ENCODE results near the gene FMN2. TPM values are rescaled to one million over a fixed set of nuclear protein-coding genes. Genes with fewer than 3 reads are reported as not detected.

Gene FMN2
- total RNA-seq, 1 experiment from 2014 or later: not detected

GRCh38 chr1:240098534-240098933 lies 6.9 kb downstream of the FMN2 start:
- DNase-seq: no peak
- Histone ChIP-seq H3K36me3 (ENCODE audit: control insufficient read depth, insufficient read depth, low read length) (no peaks in the 10 kb centered on the region), H3K4me3 (ENCODE audit: low read depth, low read length) (no peak overlapping the region), H3K27me3 (replicated peaks; ENCODE audit: control insufficient read depth, insufficient read depth, low read length) (no peaks in the 10 kb centered on the region), H3K4me1 (no peaks in the 10 kb centered on the region), H3K9me3 (no peaks in the 10 kb centered on the region)
- H3K4me3 Mint-ChIP-seq (ENCODE audit: unreplicated experiment): no peak overlapping the region
- peaks cover 15% of the 10 kb centered on the region for H3K27me3 Mint-ChIP-seq (ENCODE audit: insufficient read depth, unreplicated experiment)
- no peak for TF ChIP-seq CTCF (IDR thresholded peaks at IDR 0.05; ENCODE audit: insufficient read depth in 1 of 2, low read depth in 1 of 2, low read length in 1 of 2, severe bottlenecking in 1 of 2, unreplicated experiment in 1 of 2)
- no TSS peak for BruUV-seq (replicated peaks)
- intact Hi-C loops (cut with micrococcal nuclease; ENCODE audit: unreplicated experiment): no loop called here
- no peaks in the 10 kb centered on the region for H3K4me1 Mint-ChIP-seq (ENCODE audit: low read depth, unreplicated experiment)
- ChIA-PET POLR2A (no interaction called here), CTCF (no interaction called here)
- no peaks in the 10 kb centered on the region for H3K36me3 Mint-ChIP-seq (ENCODE audit: insufficient read depth, unreplicated experiment)
- no peak overlapping the region for H3K27ac Mint-ChIP-seq (ENCODE audit: unreplicated experiment)
- no peaks in the 10 kb centered on the region for H3K9me3 Mint-ChIP-seq (ENCODE audit: unreplicated experiment)

- no peaks in the 10 kb centered on the region for H3K36me3 ChIP-seq (ENCODE audit: control insufficient read depth, insufficient read depth, low read length)
- DNase-seq: no peak
- H3K4me1 ChIP-seq: no peaks in the 10 kb centered on the region
- TF ChIP-seq CTCF (IDR thresholded peaks at IDR 0.05; ENCODE audit: insufficient read depth in 1 of 2, low read depth in 1 of 2, low read length in 1 of 2, severe bottlenecking in 1 of 2, unreplicated experiment in 1 of 2): no peak
- no peaks in the 10 kb centered on the region for H3K27me3 ChIP-seq (replicated peaks; ENCODE audit: control insufficient read depth, insufficient read depth, low read length)
- Mint-ChIP-seq H3K27me3 (ENCODE audit: insufficient read depth, unreplicated experiment) (peaks cover 14% of the 10 kb centered on the region), H3K4me1 (ENCODE audit: low read depth, unreplicated experiment) (no peaks in the 10 kb centered on the region), H3K4me3 (ENCODE audit: unreplicated experiment) (no peak overlapping the region), H3K9me3 (ENCODE audit: unreplicated experiment) (no peaks in the 10 kb centered on the region), H3K27ac (ENCODE audit: unreplicated experiment) (no peak overlapping the region), H3K36me3 (ENCODE audit: insufficient read depth, unreplicated experiment) (no peaks in the 10 kb centered on the region)
- ChIA-PET CTCF (no interaction called here), POLR2A (no interaction called here)
- no TSS peak for BruUV-seq (replicated peaks)
- H3K9me3 ChIP-seq: no peaks in the 10 kb centered on the region
- H3K4me3 ChIP-seq (ENCODE audit: low read depth, low read length): no peak overlapping the region
- intact Hi-C loops (cut with micrococcal nuclease; ENCODE audit: unreplicated experiment): no loop called here
Measured at GRCh38 chr1:240099329-240099728, 7.6 kb downstream of the FMN2 start.

- no peak for TF ChIP-seq CTCF (IDR thresholded peaks at IDR 0.05; ENCODE audit: insufficient read depth in 1 of 2, low read depth in 1 of 2, low read length in 1 of 2, severe bottlenecking in 1 of 2, unreplicated experiment in 1 of 2)
- no peaks in the 10 kb centered on the region for H3K27me3 ChIP-seq (replicated peaks; ENCODE audit: control insufficient read depth, insufficient read depth, low read length)
- no TSS peak for BruUV-seq (replicated peaks)
- DNase-seq: no peak
- H3K4me3 Mint-ChIP-seq (ENCODE audit: unreplicated experiment): no peak overlapping the region
- no peaks in the 10 kb centered on the region for H3K36me3 Mint-ChIP-seq (ENCODE audit: insufficient read depth, unreplicated experiment)
- POLR2A ChIA-PET: no interaction called here
- no peak overlapping the region for H3K4me3 ChIP-seq (ENCODE audit: low read depth, low read length)
- H3K27ac Mint-ChIP-seq (ENCODE audit: unreplicated experiment): no peak overlapping the region
- CTCF ChIA-PET: no interaction called here
- intact Hi-C loops (cut with micrococcal nuclease; ENCODE audit: unreplicated experiment): no loop called here
- H3K27me3 Mint-ChIP-seq (ENCODE audit: insufficient read depth, unreplicated experiment): peaks cover 14% of the 10 kb centered on the region
- no peaks in the 10 kb centered on the region for H3K4me1 ChIP-seq
- no peaks in the 10 kb centered on the region for H3K36me3 ChIP-seq (ENCODE audit: control insufficient read depth, insufficient read depth, low read length)
- no peaks in the 10 kb centered on the region for H3K9me3 Mint-ChIP-seq (ENCODE audit: unreplicated experiment)
- no peaks in the 10 kb centered on the region for H3K9me3 ChIP-seq
- no peaks in the 10 kb centered on the region for H3K4me1 Mint-ChIP-seq (ENCODE audit: low read depth, unreplicated experiment)
Measured at GRCh38 chr1:240099748-240100147, 8.1 kb downstream of the FMN2 start.
